Stimulated activated CD4-positive, alpha-beta T cell treated with anti-CD3 and anti-CD28 coated beads, Interleukin-15, amount 100 ng/mL, for 1 hour (primary cell): Measurements from ENCODE around the gene PDGFB.

Experiments
- DNase-seq, 2 donors: peaks; one replicate each; pipeline ENCODE4 v3.0.0-alpha.2; 2020; ENCODE audit warnings: low read depth in 1 of 2, low spot score in 1 of 2

Gene PDGFB

DNA sequence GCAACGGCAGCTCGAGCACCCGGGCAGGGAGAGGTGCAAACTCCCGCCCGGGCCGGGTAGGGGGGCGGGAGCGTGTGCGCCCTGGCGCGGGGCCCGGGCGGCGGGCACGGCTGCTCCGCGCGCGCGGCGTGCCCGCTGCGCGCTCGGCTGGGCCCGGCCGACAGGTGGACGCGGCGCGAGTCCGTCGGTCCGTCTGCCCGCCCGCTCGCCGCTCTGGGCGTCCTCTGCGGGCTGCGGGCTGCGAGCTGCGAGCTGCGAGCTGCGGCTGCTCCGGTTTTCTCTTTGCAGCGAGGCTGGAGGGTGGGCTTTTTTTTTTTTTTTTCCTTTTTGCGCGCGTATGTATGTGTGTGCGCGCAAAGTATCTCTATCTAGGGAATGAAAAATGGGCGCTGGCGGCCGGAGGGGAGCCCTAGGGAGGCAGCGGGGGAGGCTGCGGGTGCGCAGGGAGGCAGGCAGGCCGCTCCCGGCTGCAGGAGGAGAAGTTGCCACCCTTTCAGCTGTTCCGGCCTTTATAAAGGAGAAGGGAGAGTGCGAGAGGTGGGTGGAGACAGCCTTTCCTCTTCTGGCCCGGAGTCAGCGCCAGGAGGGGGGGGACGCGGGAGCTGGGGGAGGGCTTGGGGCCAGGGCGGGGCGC, at the start of gene PDGFB:
Gene PDGFB, minus strand, starts transcription at position 487 of the 634 bp plus-strand sequence. CDS start 1,019 bp downstream, outside the sequence.
- DNase-seq, result no peak

DNA sequence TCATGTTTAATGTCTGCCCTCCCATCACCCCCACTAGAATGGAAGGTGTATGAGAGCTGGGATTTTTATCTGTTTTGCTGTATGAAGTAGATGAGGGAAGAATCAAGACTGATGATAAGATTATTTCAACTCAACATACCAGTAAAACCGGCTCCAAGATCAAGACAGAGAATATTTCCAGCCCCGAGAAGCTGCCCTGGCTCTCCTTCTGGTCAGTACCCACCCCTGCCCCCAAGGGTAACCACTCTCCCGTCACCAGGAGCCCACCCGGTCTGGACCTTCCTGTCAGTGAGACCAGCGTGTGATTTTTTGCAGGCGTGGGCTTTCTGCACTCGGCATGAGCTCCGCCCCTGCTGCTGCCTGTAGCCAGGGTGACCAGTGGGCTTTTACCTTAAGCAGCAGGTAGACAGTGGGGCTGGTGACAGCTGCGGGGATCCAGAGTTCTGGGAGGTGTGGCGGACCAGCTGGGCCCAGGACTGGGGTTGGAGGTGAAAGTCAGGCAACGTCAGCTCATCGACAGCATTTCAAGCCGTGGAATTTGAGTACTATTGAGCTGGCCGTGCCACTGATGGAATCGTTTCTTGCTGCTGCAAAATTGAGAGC, 49.1 kb upstream of the PDGFB start:
- no peak for DNase-seq

DNA sequence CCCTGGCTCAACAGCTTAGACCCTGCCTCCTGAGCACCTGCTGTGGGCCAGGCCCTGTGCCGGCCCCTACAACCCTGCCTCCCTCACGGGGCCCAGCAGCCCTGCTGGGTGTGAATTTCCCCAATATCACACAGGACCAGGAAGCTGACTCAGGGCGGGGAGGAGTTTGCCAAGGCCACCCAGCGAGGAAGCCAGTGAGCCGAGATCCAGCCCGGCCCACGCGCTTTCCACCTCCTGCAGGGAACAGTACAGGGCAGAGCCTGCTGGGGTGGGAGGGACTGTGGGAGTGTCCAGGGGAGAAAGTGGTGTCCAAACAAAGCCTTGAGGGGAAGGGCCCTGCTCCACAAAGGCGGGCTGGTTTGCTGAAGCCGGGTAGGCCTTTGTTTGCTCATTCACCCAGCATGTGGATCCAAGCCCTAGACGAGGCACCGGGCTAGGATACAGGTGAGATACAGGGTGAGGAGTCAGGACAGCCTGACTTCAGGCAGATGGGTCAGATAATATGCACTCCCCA, 47.8 kb upstream of the PDGFB start:
- DNase-seq, result no peak

DNA sequence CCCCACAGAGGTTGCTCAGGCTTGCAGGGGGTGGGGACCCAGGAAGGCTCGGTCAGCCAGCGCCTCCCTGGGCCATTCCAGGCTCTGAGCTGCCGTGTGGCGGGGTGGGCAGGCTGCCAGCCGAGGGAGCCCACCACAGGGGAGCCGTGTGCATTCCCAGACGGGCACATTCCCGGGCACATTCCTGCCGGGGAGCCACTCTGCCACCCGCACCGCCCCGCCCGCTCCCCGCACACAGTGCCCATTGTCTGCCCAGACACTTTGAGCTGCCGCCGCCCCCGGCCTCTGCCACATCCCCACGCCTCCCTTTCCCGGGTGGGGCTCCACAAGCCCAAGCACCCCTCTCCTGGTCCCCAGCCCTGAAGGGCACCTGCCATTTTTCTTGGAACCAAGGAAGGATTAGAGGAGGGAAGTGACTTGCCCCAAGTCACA, 47.3 kb upstream of the PDGFB start:
- DNase-seq, result no peak

DNA sequence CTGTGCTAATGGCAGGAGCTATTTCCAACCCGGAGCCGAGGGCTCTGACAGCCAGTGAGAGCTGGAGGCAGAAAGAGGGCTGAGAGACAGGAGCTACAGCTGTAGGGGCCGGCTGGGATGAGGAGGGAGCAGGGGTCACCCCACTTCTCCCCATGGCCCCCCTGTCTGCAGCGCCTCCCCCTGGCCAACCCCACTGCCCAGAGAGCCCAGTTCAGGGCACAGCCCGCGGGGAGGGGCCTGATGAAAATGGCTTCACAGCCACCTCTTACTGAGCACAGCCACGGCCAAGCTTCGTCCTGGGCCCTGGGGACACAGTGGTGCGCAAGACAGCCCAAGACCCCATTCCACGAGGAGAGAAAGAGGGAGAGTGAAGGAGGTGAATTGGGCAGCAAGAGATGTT, 46.7 kb upstream of the PDGFB start:
- no peak for DNase-seq

DNA sequence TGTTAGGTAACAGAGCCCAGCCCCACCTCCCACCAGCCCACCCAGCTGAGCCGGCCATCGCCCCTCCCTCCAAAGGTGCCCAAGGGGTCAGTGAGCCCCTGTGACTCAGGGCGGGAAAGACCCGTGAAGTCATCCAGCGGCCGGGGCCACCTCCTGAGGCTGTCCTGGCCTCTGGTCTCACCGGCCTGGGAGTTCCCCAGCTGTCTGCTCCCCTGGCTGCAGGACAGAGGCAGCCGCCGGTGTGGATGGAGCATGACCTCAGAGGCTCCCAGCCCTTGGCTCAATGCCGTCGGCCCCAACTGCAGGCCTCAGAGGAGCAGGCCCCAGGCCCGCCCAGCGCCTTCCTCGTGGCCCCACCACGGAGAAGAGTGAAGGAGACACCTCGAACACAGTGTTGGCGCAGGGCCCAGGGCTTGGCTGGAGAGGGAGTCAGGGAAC, 46.0 kb upstream of the PDGFB start:
- no peak for DNase-seq

DNA sequence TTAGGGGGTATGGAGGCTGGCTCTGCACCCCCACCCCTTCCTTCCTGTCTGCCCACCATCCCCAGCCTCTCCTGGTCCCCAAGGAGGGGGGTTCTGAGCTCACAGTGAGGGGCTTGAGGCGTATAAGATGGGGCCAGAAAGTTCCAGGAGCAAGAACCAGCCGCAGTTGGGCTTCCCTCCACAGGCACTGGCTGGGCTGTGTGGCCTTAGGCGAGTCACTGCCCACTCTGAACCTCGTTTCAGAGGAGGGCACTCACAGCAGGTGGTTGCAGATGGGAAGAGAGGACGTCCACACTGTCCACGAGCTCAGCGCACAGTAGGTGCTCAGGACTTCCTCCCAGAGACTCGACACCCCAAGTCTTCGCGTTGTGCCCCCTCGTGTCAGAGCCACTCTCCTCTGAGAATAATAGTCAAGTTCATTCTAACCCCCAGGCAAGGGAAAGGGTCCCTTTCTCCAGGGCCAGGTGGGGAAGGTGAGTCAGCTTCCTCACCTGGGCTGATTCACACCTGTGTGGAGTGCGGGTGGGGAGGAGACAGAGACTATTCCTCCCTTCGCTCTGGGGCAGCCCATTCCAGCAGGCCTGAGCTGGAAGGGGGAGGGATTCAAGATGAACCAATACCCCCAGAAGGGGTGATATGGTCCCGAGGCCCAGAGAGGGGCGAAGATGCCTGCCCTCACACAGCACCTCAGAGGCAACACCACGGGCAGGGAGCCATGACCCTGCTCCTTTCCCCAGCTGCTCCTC, 45.4 kb upstream of the PDGFB start:
- no peak for DNase-seq

DNA sequence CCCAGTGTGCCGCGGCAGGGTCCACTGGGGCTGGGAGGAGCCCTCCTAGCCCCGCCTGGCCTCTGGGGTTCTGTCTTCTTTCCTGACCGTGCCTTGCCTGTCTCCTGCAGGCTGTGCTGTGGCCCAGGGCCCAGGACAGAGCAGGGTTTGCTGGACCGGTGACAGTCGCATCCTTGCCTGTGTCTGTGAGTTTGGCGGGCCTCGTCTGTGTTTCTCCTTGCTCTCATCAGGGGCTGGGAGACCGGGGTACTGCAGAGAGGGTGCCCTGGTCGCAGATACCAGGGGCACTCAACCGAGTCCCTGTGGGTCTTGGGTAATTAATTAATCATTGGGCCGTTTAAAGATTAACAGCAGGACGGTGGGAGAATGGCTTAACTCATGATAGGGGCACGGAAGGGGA, 44.8 kb upstream of the PDGFB start:
- DNase-seq, result no peak

DNA sequence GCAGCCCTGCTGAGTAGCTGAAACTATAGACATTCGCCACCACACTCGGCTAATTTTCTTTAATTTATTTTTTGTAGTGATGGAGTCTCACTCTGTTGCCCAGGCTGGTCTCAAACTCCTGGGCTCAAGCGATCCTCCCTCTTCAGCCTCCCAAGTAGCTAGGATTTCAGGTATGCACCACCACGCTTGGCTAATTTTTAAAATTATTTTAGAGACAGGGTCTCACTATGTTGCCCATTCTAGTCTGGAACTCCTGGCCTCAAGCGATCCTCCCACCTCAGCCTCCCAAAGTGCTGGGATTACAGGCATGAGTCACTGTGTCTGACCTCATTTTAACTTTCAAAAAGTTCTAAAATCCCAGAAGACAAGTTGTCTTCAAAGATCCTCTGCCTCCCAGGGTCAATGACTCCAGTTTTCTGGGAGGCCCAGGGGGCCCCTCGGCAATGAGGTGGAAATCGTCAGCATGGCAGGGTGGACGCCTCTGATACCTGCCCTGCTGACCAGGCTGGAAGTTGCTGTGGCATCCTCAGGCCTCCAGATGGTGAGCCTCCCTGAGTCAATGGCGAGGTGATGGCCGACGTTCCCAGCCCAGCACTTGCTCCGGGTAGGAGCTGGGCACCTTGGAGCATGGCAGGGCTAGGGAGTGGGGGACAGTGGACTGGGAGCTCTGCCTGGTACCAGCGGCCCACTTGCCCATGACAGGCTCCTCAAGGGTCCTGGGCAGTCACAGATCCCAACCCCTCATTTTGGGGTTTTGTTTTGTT, 43.5 kb upstream of the PDGFB start:
- no peak for DNase-seq

DNA sequence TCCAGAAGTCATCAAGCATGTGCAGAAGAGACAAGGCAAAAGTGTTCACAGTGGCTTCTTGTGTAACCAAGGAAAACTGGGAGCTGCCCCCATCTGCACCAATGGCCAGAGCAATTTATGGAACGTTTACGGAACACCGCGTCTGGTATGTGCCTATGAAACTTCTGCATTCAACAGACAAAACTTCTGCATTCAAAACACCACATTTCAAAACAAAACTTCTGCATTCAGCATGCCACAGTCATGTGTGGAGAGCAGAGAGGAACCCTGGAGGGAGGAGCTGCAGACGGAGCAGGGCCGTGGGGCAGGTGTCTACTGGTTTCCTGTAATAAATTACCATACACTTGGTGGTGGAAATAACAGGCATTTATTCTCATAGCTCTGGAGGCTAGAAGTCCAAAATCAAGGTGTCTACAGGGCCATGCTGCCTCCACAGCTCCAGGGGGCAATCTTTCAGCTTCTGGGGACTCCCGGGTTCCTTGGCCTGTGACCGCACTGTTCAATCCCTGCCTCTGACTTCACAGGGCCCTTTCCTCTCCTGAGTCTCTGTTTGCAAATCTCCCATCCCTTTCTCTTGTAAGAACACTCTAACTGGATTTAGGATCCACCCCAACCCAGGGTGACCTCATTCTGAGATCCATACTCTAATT, 42.4 kb upstream of the PDGFB start:
- no peak for DNase-seq

DNA sequence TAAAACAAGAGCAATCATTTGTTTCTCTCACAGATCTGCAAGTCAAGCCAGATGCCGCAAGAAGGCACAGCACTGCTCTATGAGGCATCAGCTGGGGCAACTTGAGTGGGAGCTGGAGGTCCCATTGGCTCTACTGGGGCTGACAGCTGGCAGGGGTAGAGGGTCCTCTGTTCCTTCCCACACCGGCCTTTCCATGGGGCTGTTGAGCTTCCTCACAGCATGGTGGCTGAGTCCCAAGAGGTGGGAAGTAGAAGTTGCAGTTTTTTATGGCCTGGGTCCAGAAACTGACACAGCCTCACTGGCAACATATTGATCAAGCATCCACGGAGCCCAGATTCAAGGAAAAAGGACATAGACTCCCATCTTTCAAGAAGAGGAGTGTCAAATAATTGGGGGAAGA, 40.2 kb upstream of the PDGFB start:
- DNase-seq, result no peak

DNA sequence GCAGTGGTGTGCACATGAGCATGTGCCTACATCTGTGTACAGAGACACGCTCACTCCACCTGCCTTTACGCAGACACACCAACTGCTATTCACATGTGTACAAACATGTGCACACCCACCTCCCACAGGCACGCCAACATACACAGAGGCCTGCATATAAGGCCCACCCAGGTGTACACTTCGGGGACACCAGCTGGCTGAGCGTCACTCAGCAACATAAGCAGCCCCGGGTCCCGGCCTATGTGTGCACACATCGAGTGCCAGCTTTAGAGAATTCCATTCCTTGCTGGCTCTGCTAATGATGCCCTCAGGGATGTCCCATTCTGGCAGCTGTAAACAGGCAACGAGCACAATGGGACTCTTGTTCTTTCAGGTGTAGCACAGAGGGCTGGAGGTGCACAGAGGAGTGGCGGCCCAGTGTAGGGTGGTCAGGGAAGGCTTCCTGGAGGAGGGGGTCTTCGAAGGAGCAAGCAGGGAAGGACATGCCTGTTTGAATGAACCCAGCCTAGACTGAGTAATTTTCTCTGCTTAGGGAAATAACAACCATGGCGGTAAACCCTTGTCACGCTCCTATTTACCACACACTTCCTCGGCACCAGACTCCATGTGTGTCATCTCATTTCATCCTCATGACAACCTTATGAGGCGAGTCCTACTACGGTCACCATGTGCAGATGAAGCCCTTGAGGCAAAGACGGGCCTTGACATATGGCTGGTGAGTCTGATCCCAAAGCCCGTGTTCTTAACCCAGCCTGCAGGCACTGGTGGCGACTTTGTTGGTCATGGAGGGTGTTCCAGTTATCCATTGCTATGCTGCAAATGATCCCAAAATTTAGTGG, 39.6 kb upstream of the PDGFB start:
- DNase-seq, result no peak

DNA sequence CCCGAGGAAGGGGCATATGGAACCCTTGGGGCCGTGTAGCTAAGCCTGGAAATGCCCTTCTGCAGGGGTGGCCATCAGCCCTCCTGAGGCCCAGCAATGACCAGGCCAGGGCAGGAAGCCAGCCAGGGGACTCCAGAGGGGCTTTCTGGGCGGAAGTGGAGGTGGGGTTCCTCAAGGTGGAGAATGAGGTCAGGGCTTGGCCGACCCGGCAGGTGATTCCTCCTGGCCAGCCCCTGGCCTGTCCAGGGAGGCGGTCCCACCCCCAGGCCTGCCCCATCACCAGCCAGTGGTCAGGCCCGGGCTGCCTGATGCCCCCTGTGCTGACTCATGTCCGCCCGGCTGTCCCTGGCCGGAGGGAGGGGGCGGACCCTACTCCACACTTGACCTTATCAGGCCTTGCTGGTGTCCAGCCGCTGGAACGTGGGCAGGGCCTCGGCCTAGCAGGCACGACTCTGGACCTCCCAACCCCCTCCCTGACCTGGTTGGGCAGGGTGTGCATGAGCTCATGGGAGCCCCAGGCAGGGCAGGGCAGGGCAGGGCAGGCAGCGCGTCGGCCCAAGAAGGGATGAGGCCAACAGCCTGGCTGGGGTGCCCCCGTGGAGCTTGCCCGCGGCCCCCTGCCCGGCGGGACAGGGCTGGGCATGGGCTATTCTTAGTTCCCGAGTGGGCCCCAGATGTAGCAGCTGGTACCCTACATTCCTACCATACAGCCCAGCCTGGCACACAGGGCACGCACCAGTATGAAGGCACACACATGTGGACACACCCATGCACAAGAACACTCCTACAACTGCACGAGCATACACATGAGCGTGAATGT, 38.8 kb upstream of the PDGFB start:
- DNase-seq, result no peak

DNA sequence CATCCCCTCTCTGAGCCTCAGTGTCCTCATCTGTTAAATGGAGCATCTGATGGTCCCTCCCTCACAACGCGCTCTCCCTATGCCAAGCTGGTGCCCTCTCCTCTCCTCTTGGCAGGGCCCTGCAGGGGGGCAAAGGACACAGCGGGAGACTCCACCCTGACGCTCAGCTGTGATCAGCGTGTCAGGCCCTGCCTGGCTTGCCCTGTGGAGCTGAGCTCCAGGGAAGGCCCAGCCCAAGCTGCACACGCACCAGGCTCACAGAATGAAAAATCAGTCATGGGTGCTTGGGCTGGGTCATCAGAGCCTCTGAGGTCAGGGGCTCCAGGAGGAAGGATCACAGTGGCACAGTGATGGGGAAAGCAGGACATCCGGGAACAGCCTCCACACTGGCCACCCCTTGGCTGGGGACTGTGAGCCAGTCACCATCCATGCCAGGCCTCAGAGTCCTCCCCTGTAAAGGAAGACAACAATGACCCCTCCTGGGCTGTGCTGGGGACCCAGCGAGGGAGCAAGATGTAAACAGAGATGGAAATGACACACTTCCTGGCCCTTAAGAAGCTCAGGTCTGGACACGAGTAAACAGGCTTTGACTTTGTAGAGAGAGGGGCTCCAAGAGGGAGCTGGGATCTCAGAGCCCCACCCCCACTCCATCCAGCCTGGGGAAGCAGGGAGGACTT, 38.0 kb upstream of the PDGFB start:
- no peak for DNase-seq

DNA sequence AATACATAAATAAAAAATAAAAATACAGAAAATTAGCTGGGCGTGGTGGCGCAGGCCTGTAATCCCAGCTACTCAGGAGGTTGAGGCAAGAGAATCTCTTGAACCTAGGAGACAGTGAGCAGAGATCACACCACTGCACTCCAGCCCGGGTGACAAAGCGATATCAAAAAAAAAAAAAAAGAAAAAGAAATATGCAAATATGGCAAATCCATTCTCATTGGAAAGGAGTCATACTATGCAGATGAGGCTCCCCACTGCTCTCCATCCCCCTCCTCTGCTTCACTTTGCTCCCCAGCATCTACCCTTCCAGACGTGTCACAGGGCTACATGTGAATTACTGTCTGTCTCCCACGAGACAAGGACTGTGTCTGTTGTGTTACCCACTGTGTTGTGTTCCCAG, 36.3 kb upstream of the PDGFB start:
- no peak for DNase-seq

DNA sequence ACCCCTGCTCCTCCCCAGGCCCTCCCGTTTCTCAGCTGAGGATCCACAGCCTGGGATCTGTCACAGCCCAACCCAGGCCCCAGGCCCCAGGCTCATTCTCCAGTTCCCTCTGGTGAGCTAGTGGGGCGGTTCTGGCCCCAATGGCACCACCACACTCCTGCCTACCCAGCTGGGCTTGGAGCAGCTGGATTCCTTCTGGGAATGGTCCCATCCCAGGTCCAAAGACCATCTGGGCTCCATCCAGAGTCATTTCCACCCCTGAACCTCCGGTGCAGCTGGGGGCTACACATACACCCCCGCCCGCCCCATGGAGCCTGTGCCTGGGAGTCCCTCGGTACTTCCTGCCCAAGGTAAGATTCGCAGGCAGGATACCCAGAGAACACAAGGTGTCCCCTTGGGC, 35.5 kb upstream of the PDGFB start:
- DNase-seq, result no peak

DNA sequence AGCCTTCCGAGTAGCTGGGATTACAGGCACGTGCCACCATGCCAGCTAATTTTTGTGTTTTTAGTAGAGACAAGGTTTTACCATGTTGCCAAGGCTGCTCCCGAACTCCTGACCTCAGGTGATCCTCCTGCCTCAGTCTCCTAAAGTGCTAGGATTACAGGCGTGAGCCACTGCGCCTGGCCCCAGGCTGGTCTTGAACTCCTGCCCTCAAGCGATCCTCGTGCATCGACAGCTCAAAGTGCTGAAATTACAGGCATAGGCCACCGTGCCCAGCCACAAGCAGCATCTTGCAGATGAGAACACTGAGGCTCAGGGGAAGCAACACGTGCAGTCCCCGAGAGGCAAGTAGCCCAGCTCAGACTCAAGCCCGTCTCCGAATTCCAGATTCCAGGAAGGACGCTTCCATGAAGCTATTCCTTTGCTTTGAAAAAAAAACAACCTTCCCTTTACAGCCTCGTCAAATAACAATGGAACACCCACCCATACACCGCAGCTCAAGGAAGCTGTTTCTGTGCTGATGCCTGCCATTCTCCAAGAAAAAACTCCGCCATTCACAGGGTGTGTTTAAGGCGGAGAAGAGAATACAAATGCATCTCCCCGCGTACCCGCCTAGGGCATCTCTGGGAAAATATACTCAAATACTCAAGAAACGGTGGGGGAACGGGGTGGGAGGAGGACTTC, 34.5 kb upstream of the PDGFB start:
- DNase-seq, result no peak

DNA sequence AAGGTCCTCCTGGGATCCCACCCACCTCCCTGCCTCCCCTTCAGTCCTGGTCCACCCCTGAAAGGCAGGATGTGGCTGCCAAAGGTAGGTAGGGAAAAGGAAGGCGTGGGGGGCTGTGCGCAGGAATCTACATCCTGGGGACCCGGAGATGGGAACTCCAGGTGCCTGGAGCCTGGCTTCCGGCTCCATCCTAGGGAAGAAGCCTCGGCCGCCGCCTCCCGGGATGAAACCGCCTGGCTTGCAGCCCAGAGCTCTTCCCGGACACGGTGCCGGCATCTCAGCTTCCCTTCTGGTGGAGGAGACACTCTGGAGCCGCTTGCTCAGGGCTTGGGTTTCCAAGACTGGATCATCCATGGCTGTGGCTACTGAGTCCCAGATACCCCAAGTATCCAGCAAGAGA, 33.3 kb upstream of the PDGFB start:
- no peak for DNase-seq
